Activated T-helper 17 cell treated with anti-CD3 and anti-CD28 coated beads, Interleukin-2, amount 50 U/mL, for 72 hours (primary cell): Measurements from ENCODE around the gene VRK2. TPM values are rescaled to one million over a fixed set of nuclear protein-coding genes. Genes with fewer than 3 reads are reported as not detected.
A peak's percentile ranks its signal among the peaks of the same experiment; 100 is the strongest.

Experiments
- ATAC-seq: fragments of 150-1000 bp; cut with Tn5 transposase; replicated peaks from 2 replicates; pipeline ENCODE4 v1.10.0; 2021; ENCODE audit warnings: mild to moderate bottlenecking, moderate library complexity
- H3K27ac Mint-ChIP-seq: one replicate; pipeline ENCODE4 v1.8.0; 2022; ENCODE audit warnings: mixed read lengths
- H3K27me3 Mint-ChIP-seq: one replicate; pipeline ENCODE4 v1.8.0; 2022; ENCODE audit warnings: mixed read lengths
- H3K36me3 Mint-ChIP-seq: one replicate; pipeline ENCODE4 v1.8.0; 2022; ENCODE audit warnings: low read depth, mild to moderate bottlenecking, mixed read lengths
- H3K4me1 Mint-ChIP-seq: one replicate; pipeline ENCODE4 v1.8.0; 2022; ENCODE audit warnings: mixed read lengths
- H3K4me3 Mint-ChIP-seq: one replicate; pipeline ENCODE4 v1.8.0; 2022; ENCODE audit warnings: mild to moderate bottlenecking, mixed read lengths
- H3K9me3 Mint-ChIP-seq: one replicate; pipeline ENCODE4 v1.8.0; 2022; ENCODE audit warnings: mixed read lengths
- total RNA-seq, 2 donors: library from RNA; stranded (reverse); gene quantifications; one replicate each; pipeline ENCODE4 v1.2.3, GENCODE V29; 2022

Gene VRK2
- total RNA-seq: 10 to 100 TPM; 14.3 to 19.7 TPM

- peaks cover 22% of the 10 kb centered on the region for H3K36me3 Mint-ChIP-seq
- H3K4me3 Mint-ChIP-seq: peak within 1 kb of the TSS; percentile 83
- H3K4me1 Mint-ChIP-seq: peaks cover 22% of the 10 kb centered on the region
- H3K27ac Mint-ChIP-seq: peak within 1 kb of the TSS; percentile 83
- H3K9me3 Mint-ChIP-seq: no peaks in the 10 kb centered on the region
- H3K27me3 Mint-ChIP-seq: no peaks in the 10 kb centered on the region
- ATAC-seq: peak; percentile 87
Observed at GRCh38 chr2:58046585-58047372, at the start of gene VRK2. VRK2 (plus strand) TSS chr2:58046806; CDS start chr2:58048832, 2,026 bp downstream.

- H3K9me3 Mint-ChIP-seq: peaks cover 4% of the 10 kb centered on the region
- H3K36me3 Mint-ChIP-seq: no peaks in the 10 kb centered on the region
- H3K4me3 Mint-ChIP-seq: no peak overlapping the region
- H3K27ac Mint-ChIP-seq: no peak overlapping the region
- no peaks in the 10 kb centered on the region for H3K27me3 Mint-ChIP-seq
- peak; percentile 28 for ATAC-seq
- H3K4me1 Mint-ChIP-seq: no peaks in the 10 kb centered on the region
Observed at GRCh38 chr2:58006256-58006951, 40.2 kb upstream of the VRK2 start.

DNA sequence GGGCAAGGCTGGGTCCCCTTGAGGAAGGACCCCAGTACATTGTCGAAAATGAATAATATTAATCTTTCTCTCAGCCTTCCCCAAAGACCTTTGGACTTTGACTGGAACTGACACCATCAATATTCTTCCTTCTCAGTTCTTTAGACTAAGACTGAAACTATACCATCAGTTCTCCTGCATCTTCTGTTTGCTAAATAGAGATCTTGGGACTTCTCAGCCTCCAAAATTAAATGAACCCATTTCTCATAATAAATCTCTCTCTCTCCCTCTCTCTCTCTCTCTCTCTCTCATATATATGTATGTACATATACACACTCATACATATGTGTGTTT, 39.7 kb upstream of the VRK2 start:
- ATAC-seq: no peak
- no peak overlapping the region for H3K4me3 Mint-ChIP-seq
- peaks cover 4% of the 10 kb centered on the region for H3K9me3 Mint-ChIP-seq
- no peaks in the 10 kb centered on the region for H3K36me3 Mint-ChIP-seq
- no peaks in the 10 kb centered on the region for H3K4me1 Mint-ChIP-seq
- no peaks in the 10 kb centered on the region for H3K27me3 Mint-ChIP-seq
- no peak overlapping the region for H3K27ac Mint-ChIP-seq

DNA sequence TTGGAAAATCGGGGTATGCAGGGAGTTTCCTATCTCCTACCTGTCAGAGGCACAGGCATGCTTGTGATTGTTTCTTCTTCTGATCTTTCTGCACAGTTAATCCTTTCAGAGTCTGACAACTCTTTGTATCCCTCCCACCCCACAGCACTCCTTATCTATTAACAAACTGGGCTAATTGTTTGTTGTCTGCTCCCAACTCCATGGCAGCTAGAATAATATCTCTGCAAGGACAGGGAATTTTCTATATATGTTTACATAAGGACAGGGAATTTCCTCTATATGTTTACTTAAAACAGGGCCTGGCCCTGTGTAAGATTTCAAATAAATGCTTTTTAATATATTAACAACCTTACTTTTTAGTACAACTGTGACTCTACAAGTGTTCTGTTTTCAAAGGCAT, 36.0 kb upstream of the VRK2 start:
- Mint-ChIP-seq H3K4me3 (no peak overlapping the region), H3K4me1 (no peaks in the 10 kb centered on the region), H3K36me3 (no peaks in the 10 kb centered on the region), H3K27me3 (no peaks in the 10 kb centered on the region), H3K9me3 (peaks cover 4% of the 10 kb centered on the region), H3K27ac (no peak overlapping the region)
- ATAC-seq: no peak

DNA sequence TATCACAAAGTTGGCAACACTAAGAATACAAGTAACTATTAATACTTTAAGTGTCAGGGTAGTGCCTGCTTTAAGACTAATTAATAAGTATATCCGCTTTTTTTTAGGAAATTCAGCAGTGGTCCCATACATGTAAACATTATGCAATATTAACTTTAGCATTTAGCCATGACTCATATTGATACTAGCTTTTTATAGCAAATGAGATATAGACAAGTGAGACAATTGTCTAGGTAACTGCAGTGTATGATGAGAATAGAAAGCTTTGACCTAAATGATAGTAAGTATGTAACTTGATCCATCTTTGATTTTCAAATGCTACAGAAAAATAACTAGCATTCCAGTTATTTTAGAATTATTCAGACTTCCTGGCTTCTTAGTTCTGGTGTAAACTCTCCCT, 27.4 kb upstream of the VRK2 start:
- ATAC-seq: no peak
- Mint-ChIP-seq H3K9me3 (peaks cover 3% of the 10 kb centered on the region), H3K4me3 (no peak overlapping the region), H3K27me3 (no peaks in the 10 kb centered on the region), H3K36me3 (no peaks in the 10 kb centered on the region), H3K27ac (no peak overlapping the region), H3K4me1 (peaks cover 6% of the 10 kb centered on the region)

DNA sequence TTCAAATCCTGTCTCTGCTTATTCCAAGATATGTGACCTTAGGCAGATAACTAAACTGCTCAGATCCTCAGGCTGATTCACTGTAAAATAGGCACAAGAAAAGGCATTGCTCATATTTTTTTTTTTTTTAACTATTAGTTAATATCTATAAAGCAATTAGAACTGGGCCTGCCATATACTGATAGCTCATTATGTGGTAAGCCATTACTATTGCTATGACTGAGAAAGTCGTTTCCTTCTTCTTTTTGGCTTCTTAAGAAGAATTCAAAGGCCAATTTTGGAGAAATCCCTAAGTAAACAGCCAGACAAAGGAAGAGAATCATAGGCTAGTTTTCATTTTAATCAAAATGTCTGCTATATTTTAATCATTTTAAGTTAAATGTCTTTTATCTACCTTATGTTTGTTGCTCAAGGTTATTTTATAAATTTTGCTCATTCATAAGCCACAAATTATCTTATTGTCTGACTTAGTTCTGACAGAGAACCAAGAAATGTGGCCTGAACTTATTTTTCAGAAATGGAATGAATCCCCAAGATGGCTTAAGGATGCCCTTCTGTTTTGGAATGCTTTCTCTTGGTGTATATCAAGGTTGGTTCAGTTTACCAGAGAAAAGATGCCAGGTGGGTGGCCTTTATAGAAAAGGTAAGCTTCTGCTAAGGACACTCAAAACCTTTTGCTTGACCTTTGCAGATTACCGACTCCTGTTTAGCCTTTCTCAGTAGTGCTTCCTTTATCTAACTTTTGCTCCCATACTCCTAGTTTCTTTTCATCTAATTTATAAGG, 21.3 kb upstream of the VRK2 start:
- Mint-ChIP-seq H3K4me3 (no peak overlapping the region), H3K27me3 (no peaks in the 10 kb centered on the region), H3K36me3 (no peaks in the 10 kb centered on the region), H3K4me1 (peaks cover 11% of the 10 kb centered on the region), H3K9me3 (no peaks in the 10 kb centered on the region), H3K27ac (no peak overlapping the region)
- ATAC-seq: no peak

DNA sequence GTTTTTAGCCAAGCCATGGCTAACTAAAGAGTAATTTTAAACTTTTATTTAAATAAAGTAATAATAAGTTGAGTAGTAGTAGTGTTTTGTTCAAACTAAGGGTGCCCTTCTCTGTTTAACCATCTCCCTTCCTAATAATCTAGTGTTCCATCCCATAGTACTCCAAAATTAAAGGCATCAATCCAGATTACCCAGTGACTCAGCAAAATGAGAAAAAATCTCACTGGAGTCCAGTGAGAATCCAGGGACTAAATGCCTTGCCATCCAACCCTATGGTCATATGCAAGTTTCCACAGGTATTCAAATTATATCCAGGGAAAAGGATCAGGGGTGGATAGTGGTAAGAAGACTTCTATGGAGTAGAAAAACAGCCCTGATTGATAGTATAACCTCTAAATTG, 19.6 kb upstream of the VRK2 start:
- ATAC-seq: no peak
- H3K27me3 Mint-ChIP-seq: no peaks in the 10 kb centered on the region
- no peaks in the 10 kb centered on the region for H3K36me3 Mint-ChIP-seq
- no peak overlapping the region for H3K4me3 Mint-ChIP-seq
- peaks cover 11% of the 10 kb centered on the region for H3K4me1 Mint-ChIP-seq
- H3K9me3 Mint-ChIP-seq: no peaks in the 10 kb centered on the region
- H3K27ac Mint-ChIP-seq: no peak overlapping the region

DNA sequence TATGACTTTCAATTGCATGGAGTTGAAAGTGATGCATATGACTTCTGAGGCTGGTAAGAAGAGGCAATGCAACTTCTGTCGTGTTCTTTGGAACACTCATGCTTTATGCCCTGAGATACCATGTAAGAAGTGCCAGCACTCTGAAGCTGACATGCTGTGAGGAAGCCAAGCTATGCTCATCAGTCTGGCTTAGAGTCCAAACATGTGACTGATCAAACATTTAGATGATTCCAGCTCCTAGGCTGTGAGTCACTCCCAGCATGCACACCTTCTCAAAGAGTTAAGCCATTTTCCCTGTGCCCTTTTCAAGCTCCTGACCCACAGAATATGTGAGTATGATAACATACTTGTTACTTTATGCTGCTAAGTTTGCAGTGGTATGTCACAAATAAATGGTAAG, 15.8 kb upstream of the VRK2 start:
- Mint-ChIP-seq H3K27me3 (no peaks in the 10 kb centered on the region), H3K27ac (no peak overlapping the region), H3K4me1 (peaks cover 5% of the 10 kb centered on the region), H3K4me3 (no peak overlapping the region), H3K9me3 (no peaks in the 10 kb centered on the region), H3K36me3 (no peaks in the 10 kb centered on the region)
- no peak for ATAC-seq

GRCh38 chr2:58032016-58032763, 14.4 kb upstream of the VRK2 start:
- H3K9me3 Mint-ChIP-seq: no peaks in the 10 kb centered on the region
- no peak for ATAC-seq

DNA sequence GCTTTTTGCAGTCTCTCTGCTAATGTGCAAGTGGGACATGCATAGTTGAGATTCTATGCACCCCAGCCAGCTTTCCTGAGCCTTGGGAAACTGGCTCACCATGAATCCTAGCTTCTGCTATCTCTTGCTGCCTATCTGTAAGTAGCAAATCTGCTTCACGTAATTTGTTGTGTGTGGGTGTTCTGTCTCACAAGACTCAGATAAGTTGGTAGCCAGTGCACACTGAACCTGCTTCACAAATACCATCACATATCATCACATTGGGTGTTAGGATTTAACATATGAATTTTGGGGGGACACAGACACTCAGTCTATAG, 13.9 kb upstream of the VRK2 start:
- Mint-ChIP-seq H3K9me3 (no peaks in the 10 kb centered on the region), H3K4me1 (no peaks in the 10 kb centered on the region), H3K27me3 (no peaks in the 10 kb centered on the region), H3K36me3 (no peaks in the 10 kb centered on the region), H3K27ac (no peak overlapping the region), H3K4me3 (no peak overlapping the region)
- no peak for ATAC-seq

More at GRCh38 chr2:58032016-58032763, 14.4 kb upstream of the VRK2 start:
- Mint-ChIP-seq H3K4me1 (no peaks in the 10 kb centered on the region), H3K27me3 (no peaks in the 10 kb centered on the region), H3K36me3 (no peaks in the 10 kb centered on the region), H3K4me3 (no peak overlapping the region), H3K27ac (no peak overlapping the region)

DNA sequence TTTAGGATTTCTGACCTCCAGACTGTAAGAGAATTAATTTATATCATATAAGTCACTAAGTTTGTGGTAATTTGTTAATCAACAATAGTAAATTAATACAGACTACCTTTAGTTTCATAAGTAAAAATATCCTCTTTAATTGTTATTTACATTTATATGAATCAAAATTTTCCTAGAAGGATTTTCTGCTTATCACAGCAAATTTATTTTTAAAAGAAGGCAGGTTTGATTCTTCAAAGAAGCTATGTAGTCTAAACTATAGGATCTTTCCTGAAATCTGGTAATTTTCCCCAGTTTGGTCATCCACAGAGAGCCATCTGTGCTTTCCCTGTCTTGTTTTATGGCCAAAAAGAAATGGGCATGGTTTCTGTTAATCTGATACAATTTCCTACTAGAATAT, 13.1 kb upstream of the VRK2 start:
- Mint-ChIP-seq H3K27me3 (no peaks in the 10 kb centered on the region), H3K4me1 (no peaks in the 10 kb centered on the region), H3K9me3 (no peaks in the 10 kb centered on the region), H3K36me3 (no peaks in the 10 kb centered on the region), H3K27ac (no peak overlapping the region), H3K4me3 (no peak overlapping the region)
- no peak for ATAC-seq

DNA sequence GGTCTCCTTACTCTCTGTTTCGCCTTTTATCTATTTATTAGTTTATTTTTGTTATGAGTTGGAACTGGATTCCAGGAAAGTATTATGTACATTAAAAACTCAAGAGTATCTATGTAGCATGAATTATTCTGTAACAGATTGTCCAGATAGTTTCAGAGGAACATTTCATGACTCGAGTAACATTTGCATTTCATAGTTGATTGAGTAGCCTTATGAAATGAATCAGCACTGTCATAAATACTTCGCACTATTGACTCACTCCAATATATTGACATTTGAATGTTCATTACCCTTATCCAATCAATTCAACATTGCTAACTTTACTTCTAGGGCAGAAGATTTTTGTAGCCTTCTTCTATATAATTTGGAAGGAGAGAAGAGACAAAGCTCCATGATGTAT, 11.3 kb upstream of the VRK2 start:
- Mint-ChIP-seq H3K9me3 (no peaks in the 10 kb centered on the region), H3K36me3 (no peaks in the 10 kb centered on the region), H3K4me1 (no peaks in the 10 kb centered on the region), H3K27me3 (no peaks in the 10 kb centered on the region), H3K4me3 (no peak overlapping the region), H3K27ac (no peak overlapping the region)
- ATAC-seq: peak; percentile 45

- Mint-ChIP-seq H3K27ac (no peak overlapping the region), H3K27me3 (no peaks in the 10 kb centered on the region), H3K36me3 (no peaks in the 10 kb centered on the region), H3K4me1 (peaks cover 9% of the 10 kb centered on the region), H3K9me3 (no peaks in the 10 kb centered on the region), H3K4me3 (no peak overlapping the region)
- ATAC-seq: no peak
Observed at GRCh38 chr2:58039170-58039611, 7.4 kb upstream of the VRK2 start.

- H3K27ac Mint-ChIP-seq: peak overlapping the region; percentile 81
- H3K4me3 Mint-ChIP-seq: peak overlapping the region; percentile 11
- peaks cover 22% of the 10 kb centered on the region for H3K4me1 Mint-ChIP-seq
- no peaks in the 10 kb centered on the region for H3K27me3 Mint-ChIP-seq
- H3K9me3 Mint-ChIP-seq: no peaks in the 10 kb centered on the region
- no peaks in the 10 kb centered on the region for H3K36me3 Mint-ChIP-seq
- peak; percentile 1 for ATAC-seq
Observed at GRCh38 chr2:58042486-58042970, 4.1 kb upstream of the VRK2 start.
